T-cell (primary cell): ENCODE data around the gene FBXO42. TPM values are rescaled to one million over a fixed set of nuclear protein-coding genes. Genes with fewer than 3 reads are reported as not detected.
A peak's percentile ranks its signal among the peaks of the same experiment; 100 is the strongest.
"Not testable (repeated sequence)": the region's sequence is repeated elsewhere in the genome, so short reads cannot be mapped to it uniquely, and the experiment has no call there.

Source experiments
- ATAC-seq, 4 experiments: fragments of 200-7000 bp in 3 of 4; fragments of 150-1000 bp in 1 of 4; cut with Tn5 transposase; replicated peaks in 1 of 4; 1 replicate in 3 of 4; 2 replicates in 1 of 4; pipeline ENCODE4 v1.10.0; 2021; ENCODE audit warnings: moderate library complexity in 3 of 4, mild to moderate bottlenecking in 2 of 4, moderate number of reproducible peaks in 1 of 4
- CTCF ChIA-PET, 2 donors: fragments of 300-600 bp; sonication (Branson Sonifier 250); formaldehyde crosslinking; loops; one replicate each; lab custom pipeline; 2022; ENCODE audit warnings: antibody characterized with exemption in 2 of 2; lab: Charles Lee
- POLR2A ChIA-PET, 2 donors: fragments of 300-600 bp; sonication (Branson Sonifier 250); formaldehyde crosslinking; loops; one replicate each; lab custom pipeline; 2022; ENCODE audit warnings: antibody characterized with exemption in 2 of 2; lab: Charles Lee
- DNase-seq, 35 experiments: peaks; one replicate each; pipeline versions ENCODE4 v3.0.0 to v3.0.0-alpha.2; 2013 to 2023
- H3K27ac ChIP-seq: one replicate; pipeline ENCODE4 v1.5.1; 2013; ENCODE audit warnings: low read length
- H3K27me3 ChIP-seq, 2 experiments: replicated peaks in 1 of 2; 1 replicate in 1 of 2; 2 replicates in 1 of 2; pipeline versions ENCODE4 v1.6.1 to v1.7.0; 2013; ENCODE audit warnings: low read length in 1 of 2, mixed read lengths in 1 of 2; ENCODE audit not compliant: control insufficient read depth in 2 of 2, insufficient read depth in 2 of 2; ENCODE audit errors: extremely low read depth in 1 of 2
- H3K36me3 ChIP-seq, 2 donors: 1 replicate in 1 of 2; 2 replicates in 1 of 2; pipeline versions ENCODE4 v1.6.1 to v1.7.0; 2013; ENCODE audit warnings: low read length in 1 of 2; ENCODE audit not compliant: control insufficient read depth in 2 of 2, insufficient read depth in 1 of 2; ENCODE audit errors: extremely low read depth in 1 of 2
- H3K4me1 ChIP-seq, 2 experiments: 1 replicate in 1 of 2; 2 replicates in 1 of 2; pipeline versions ENCODE4 v1.6.1 to v1.7.0; 2013; ENCODE audit warnings: low read length in 2 of 2, mixed read lengths in 1 of 2; ENCODE audit not compliant: insufficient read depth in 2 of 2, control insufficient read depth in 1 of 2; ENCODE audit errors: extremely low read depth in 1 of 2
- H3K4me3 ChIP-seq, 2 donors: 1 replicate in 1 of 2; 2 replicates in 1 of 2; pipeline versions ENCODE4 v1.5.1 to v1.7.0; 2013; ENCODE audit warnings: mild to moderate bottlenecking in 2 of 2, low read length in 1 of 2, moderate library complexity in 1 of 2; ENCODE audit not compliant: control insufficient read depth in 1 of 2; ENCODE audit errors: extremely low read depth in 1 of 2
- H3K9me3 ChIP-seq: 2 replicates; pipeline ENCODE4 v1.7.0; 2013
- H3K27ac Mint-ChIP-seq, 2 donors: one replicate each; pipeline ENCODE4 v1.8.0; 2020 to 2021; ENCODE audit warnings: mild to moderate bottlenecking in 2 of 2, mixed read lengths in 2 of 2
- H3K27me3 Mint-ChIP-seq, 2 donors: one replicate each; pipeline ENCODE4 v1.8.0; 2021 to 2022; ENCODE audit warnings: mixed read lengths in 2 of 2
- H3K36me3 Mint-ChIP-seq: one replicate; pipeline ENCODE4 v1.8.0; 2021; ENCODE audit warnings: mixed read lengths
- H3K4me1 Mint-ChIP-seq, 3 donors: one replicate each; pipeline ENCODE4 v1.8.0; 2020 to 2022; ENCODE audit warnings: mixed read lengths in 3 of 3, mild to moderate bottlenecking in 1 of 3
- H3K4me3 Mint-ChIP-seq, 3 donors: one replicate each; pipeline ENCODE4 v1.8.0; 2020 to 2022; ENCODE audit warnings: mild to moderate bottlenecking in 3 of 3, mixed read lengths in 3 of 3, moderate library complexity in 3 of 3
- H3K9me3 Mint-ChIP-seq, 3 donors: one replicate each; pipeline ENCODE4 v1.8.0; 2020 to 2022; ENCODE audit warnings: mixed read lengths in 3 of 3
- WGBS: methylation state at CpG from one replicate; pipeline ENCODE4 v1.1.5; 2013; ENCODE audit warnings: missing lambda C conversion rate; ENCODE audit not compliant: insufficient coverage; 5-methylcytosine and 5-hydroxymethylcytosine counted together
- total RNA-seq, 35 experiments: library from RNA in 6 of 35; stranded (reverse) in 6 of 35; fragments of 120-200 nt in 1 of 35; gene quantifications; one replicate each; pipeline versions ENCODE4 v1.2.1 to v1.2.4 and lab custom pipeline; 2013 to 2026

Gene FBXO42
- total RNA-seq, 5 donors from 2014 or later (not counting 1 experiment from before 2014, with no cell fraction given) = 20.6 to 23.4 (median 22.5) TPM

DNA sequence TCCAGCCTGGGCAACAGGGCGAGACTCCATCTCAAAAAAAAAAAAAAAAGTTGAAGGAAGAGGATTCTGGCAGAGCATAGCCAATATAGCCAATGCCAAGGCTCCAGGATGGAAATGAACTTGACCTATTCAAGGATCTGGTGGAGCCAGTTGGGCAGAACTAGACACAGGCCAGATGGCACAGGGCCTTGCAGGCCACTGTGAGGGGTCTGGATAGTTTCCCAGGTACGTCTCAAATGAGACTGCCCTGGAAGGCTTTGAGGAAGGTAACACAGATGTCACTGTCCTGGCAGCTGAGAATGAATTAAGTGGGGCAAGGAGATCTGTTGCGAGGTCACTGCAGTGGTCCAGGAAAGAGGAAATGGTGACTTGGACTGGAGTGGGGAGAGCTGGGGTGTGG, 127.8 kb downstream of the FBXO42 start:
- WGBS = 80% methylated on average over 3 of the region's 3 CpGs
- no peak overlapping the region for H3K4me3 Mint-ChIP-seq

DNA sequence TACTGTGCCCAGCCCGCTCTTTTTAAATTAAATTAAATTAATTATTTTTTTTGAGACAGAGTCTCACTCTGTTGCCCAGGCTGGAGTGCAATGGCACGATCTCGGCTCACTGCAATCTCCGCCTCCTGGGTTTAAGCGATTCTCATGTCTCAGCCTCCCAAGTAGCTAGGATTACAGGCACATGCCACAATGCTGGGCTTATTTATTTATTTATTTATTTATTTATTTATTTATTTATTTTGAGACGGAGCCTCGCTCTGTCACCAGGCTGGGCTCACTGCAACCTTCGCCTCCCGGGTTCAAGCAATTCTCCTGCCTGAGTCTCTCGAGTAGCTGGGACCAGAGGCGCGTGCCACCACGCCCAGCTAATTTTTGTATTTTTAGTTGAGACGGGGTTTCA, 129.6 kb downstream of the FBXO42 start:
- H3K9me3 Mint-ChIP-seq, CTCF ChIA-PET: not testable (repeated sequence)
- H3K27me3 Mint-ChIP-seq = peaks cover 14 to 29% of the 10 kb centered on the region in 2 donors

More for the DNA sequence above, 127.8 kb downstream of the FBXO42 start:
- Histone ChIP-seq H3K4me3 (no peak overlapping the region), H3K27me3 (peaks cover 6 to 41% of the 10 kb centered on the region in 2 experiments), H3K9me3 (no peaks in the 10 kb centered on the region), H3K36me3 (no peaks in the 10 kb centered on the region), H3K27ac (no peak overlapping the region), H3K4me1 (peaks cover 0 to 15% of the 10 kb centered on the region in 2 experiments)
- H3K9me3 Mint-ChIP-seq = no peaks in the 10 kb centered on the region
- ChIA-PET CTCF (no interaction called here), POLR2A (no interaction called here)
- H3K27me3 Mint-ChIP-seq = peaks cover 22 to 41% of the 10 kb centered on the region in 2 donors
- H3K36me3 Mint-ChIP-seq = peaks cover 3% of the 10 kb centered on the region
- peaks cover 0 to 15% (median 14%) of the 10 kb centered on the region in 3 donors for H3K4me1 Mint-ChIP-seq
- ATAC-seq (no peak), DNase-seq (no peak)
- H3K27ac Mint-ChIP-seq = no peak overlapping the region

DNA sequence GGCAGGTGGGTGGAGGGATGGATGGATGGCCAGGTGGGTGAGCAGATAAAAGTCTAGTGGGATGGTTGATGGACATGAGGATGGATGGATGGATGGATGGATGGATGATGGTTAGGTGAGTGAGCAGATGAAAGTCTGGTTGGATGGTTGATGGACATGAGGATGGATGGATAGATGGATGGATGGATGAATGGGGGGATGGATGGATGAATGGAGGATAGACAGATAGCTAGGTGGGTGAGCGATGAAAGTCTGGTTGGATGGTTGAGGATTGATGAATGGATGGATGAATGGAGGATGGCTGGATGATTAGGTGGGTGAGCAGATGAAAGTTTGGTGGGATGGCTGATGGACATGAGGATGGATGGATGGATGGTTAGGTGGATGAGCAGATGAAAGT, 130.8 kb downstream of the FBXO42 start:
- peaks cover under 1 to 15% of the 10 kb centered on the region in 2 experiments for H3K27me3 ChIP-seq

More for the DNA sequence above, 129.6 kb downstream of the FBXO42 start:
- Histone ChIP-seq H3K4me1 (peaks cover 0 to 14% of the 10 kb centered on the region in 2 experiments), H3K27me3 (peaks cover 2 to 27% of the 10 kb centered on the region in 2 experiments)
- not testable (repeated sequence) for H3K36me3 ChIP-seq, H3K4me1 Mint-ChIP-seq, H3K36me3 Mint-ChIP-seq, H3K4me3 Mint-ChIP-seq, H3K27ac ChIP-seq, H3K4me3 ChIP-seq, H3K27ac Mint-ChIP-seq, H3K9me3 ChIP-seq, DNase-seq, ATAC-seq
- WGBS = 94% methylated on average over 8 of the region's 14 CpGs
- POLR2A ChIA-PET = interaction anchor here in 1 of 2 donors (0.6 kb wide), 1 partner anchor 32 kb away, joined by 8 read pairs; no protein-coding TSS in a partner anchor

DNA sequence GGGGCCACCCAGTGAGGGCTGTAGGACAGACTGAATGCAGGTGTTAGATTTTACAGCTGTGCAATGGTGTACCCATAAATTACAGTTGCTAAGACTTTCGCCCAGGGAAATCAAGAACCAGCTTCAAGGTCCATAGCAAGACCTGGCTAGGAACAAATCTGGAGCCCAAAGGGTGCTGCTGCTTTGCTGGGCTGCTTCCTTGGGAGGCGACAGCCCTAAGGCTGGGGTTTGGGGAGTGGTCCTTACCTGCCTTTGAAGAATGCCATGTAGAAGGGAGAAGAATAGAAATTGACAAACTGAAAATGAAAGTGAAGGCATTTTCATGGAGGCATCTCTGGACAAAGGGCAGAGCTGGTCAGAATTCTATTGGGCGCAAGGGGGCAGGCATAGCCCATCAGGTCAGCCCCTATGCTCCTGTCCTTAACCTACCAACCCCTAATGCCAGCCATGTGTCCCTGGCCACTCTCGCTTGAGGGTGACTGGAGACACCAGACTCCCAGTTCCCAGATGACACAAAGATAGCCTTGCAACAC, 132.2 kb downstream of the FBXO42 start:
- no peak for DNase-seq
- ChIA-PET CTCF (no interaction called here), POLR2A (no interaction called here)
- Mint-ChIP-seq H3K4me1 (peaks cover 18 to 25% (median 23%) of the 10 kb centered on the region in 3 donors), H3K27ac (peak overlapping the region in 1 of 2 donors; percentile 83), H3K36me3 (no peaks in the 10 kb centered on the region), H3K27me3 (peaks cover 0 to 9% of the 10 kb centered on the region in 2 donors), H3K9me3 (no peaks in the 10 kb centered on the region), H3K4me3 (no peak overlapping the region)
- ATAC-seq = no peak
- peaks cover 4 to 26% of the 10 kb centered on the region in 2 experiments for H3K4me1 ChIP-seq
- H3K27me3 ChIP-seq = peaks cover 0 to 10% of the 10 kb centered on the region in 2 experiments
- 100% methylated on average over 2 of the region's 4 CpGs for WGBS
- H3K9me3 ChIP-seq = no peaks in the 10 kb centered on the region
- no peaks in the 10 kb centered on the region for H3K36me3 ChIP-seq
- H3K27ac ChIP-seq = no peak overlapping the region
- no peak overlapping the region for H3K4me3 ChIP-seq

More for the DNA sequence above, 130.8 kb downstream of the FBXO42 start:
- DNase-seq (no peak), ATAC-seq (no peak)
- H3K27ac Mint-ChIP-seq = no peak overlapping the region
- H3K4me1 Mint-ChIP-seq = peaks cover 10 to 16% (median 16%) of the 10 kb centered on the region in 3 donors
- WGBS = 100% methylated on average over 1 of the region's 1 CpG
- peaks cover 7 to 21% of the 10 kb centered on the region in 2 donors for H3K27me3 Mint-ChIP-seq
- Histone ChIP-seq H3K9me3 (no peaks in the 10 kb centered on the region), H3K4me1 (peaks cover 4 to 16% of the 10 kb centered on the region in 2 experiments), H3K36me3 (no peaks in the 10 kb centered on the region), H3K27ac (no peak overlapping the region), H3K4me3 (no peak overlapping the region)
- no peak overlapping the region for H3K4me3 Mint-ChIP-seq
- CTCF ChIA-PET = no interaction called here
- no peaks in the 10 kb centered on the region for H3K36me3 Mint-ChIP-seq
- POLR2A ChIA-PET = no interaction called here
- H3K9me3 Mint-ChIP-seq = no peaks in the 10 kb centered on the region

DNA sequence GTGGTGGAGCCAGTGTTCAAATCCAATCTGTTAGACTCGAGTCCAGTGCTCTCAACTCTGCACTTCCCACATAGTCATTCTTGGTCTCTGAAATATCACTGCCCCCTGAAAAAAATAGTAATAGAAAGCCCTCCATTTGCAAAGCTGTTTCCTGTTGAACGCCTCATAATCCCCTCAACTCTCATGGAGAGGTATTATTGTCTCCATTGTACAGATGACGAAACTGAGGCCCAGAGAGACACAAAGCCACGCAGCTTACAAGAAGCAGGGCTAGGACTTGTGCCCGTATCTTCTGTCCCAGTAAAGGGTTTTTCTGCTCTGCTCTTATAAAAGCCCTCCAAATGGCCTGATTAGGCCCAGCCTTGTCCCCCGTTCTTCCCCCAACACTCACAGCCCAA, 133.6 kb downstream of the FBXO42 start:
- no peak for DNase-seq
- Mint-ChIP-seq H3K9me3 (no peaks in the 10 kb centered on the region), H3K4me1 (peaks cover 18 to 25% (median 23%) of the 10 kb centered on the region in 3 donors), H3K36me3 (no peaks in the 10 kb centered on the region), H3K27ac (peak overlapping the region in 1 of 2 donors; percentile 79), H3K4me3 (peak overlapping the region in 2 of 3 donors; percentile 42 to 83), H3K27me3 (no peaks in the 10 kb centered on the region)
- H3K27me3 ChIP-seq = peaks cover 0 to 12% of the 10 kb centered on the region in 2 experiments
- WGBS = 91% methylated on average over 4 of the region's 6 CpGs
- H3K4me3 ChIP-seq = no peak overlapping the region
- no peaks in the 10 kb centered on the region for H3K9me3 ChIP-seq
- ATAC-seq = no peak
- ChIA-PET CTCF (no interaction called here), POLR2A (no interaction called here)
- H3K27ac ChIP-seq = no peak overlapping the region
- peaks cover 4 to 26% of the 10 kb centered on the region in 2 experiments for H3K4me1 ChIP-seq
- H3K36me3 ChIP-seq = no peaks in the 10 kb centered on the region

DNA sequence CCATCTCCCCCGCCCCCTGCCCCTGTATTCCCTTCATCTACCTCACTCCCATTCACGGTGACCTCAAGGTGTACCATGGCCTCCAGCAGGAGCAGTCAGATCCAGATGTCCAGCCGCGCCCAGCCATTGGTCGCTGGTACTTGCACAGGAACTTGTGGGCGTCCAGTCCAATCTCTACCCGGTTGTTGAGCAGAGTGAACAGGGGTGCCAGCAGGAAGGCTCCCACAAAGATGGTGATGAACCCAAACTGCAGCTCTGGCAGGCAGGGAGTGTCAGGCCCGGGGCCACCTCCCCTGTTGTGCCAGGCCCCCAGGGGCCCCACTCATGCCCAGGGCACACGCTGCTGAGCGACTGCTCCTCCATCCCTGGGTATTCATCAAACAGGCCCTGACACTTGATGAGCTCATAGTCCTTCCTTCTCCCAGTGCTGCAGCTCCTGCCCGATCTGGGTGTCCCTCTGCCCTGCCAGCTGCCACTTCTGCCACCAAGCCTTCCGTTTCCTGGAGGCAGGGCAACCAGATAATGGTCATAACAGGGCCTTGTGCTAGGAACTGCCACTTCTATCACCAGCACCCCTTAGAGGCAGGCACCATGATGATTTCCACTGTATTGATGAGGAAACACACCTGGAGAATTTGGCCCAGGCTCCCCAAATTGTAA, 134.1 kb downstream of the FBXO42 start:
- no peaks in the 10 kb centered on the region for H3K36me3 ChIP-seq
- no peaks in the 10 kb centered on the region for H3K9me3 ChIP-seq
- CTCF ChIA-PET = no interaction called here
- Mint-ChIP-seq H3K36me3 (no peaks in the 10 kb centered on the region), H3K4me1 (peaks cover 18 to 25% (median 23%) of the 10 kb centered on the region in 3 donors), H3K27ac (peak overlapping the region; percentile 21 to 79), H3K27me3 (no peaks in the 10 kb centered on the region), H3K9me3 (no peaks in the 10 kb centered on the region), H3K4me3 (peak overlapping the region; percentile 36 to 83 (median 48))
- WGBS = 92% methylated on average over 11 of the region's 12 CpGs
- H3K4me1 ChIP-seq = peaks cover 4 to 26% of the 10 kb centered on the region in 2 experiments
- DNase-seq = no peak
- no peak overlapping the region for H3K27ac ChIP-seq
- peaks cover 0 to 12% of the 10 kb centered on the region in 2 experiments for H3K27me3 ChIP-seq
- POLR2A ChIA-PET = interaction anchor here in 1 of 2 donors (0.7 to 1.4 kb wide), 2 partner anchors 60 to 687 kb away, joined by 5 to 6 read pairs; no protein-coding TSS in a partner anchor
- peak overlapping the region in 1 of 2 donors; percentile 58 for H3K4me3 ChIP-seq
- no peak for ATAC-seq
